ENCODE data around the gene UBE2G2. TPM values are rescaled to one million over a fixed set of nuclear protein-coding genes. Genes with fewer than 3 reads are reported as not detected.

UBE2G2 gene
- total RNA-seq, 1 donor from 2014 or later, result 78.2 TPM

DNA sequence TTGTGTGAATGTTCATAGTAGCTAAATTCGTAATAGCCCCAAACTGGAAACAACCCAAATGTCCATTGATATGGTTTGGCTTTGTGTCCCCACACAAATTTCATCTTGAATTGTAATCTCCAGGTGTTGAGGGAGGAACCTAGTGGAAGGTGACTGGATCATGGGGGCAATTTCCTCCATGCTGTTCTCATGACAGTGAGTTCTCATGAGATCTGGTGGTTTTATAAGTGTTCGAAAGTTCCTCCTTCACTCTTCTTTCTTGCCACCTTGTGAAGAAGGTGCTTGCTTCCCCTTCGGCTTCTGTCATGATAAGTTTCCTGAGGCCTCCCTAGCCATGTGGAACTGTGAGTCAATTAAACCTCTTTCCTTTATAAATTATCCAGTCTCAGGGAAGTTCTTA is 11.3 kb downstream of the UBE2G2 start:
- intact Hi-C loops (cut with micrococcal nuclease), result no loop called here
- Histone ChIP-seq H3K4me1 (peaks cover 25% of the 10 kb centered on the region), H3K4me3 (no peak overlapping the region), H3K27me3 (ENCODE audit: low read depth) (no peaks in the 10 kb centered on the region), H3K27ac (replicated peaks) (no peak overlapping the region), H3K36me3 (no peaks in the 10 kb centered on the region), H3K9me3 (replicated peaks) (no peaks in the 10 kb centered on the region)
- TF ChIP-seq CTCF (IDR thresholded peaks at IDR 0.05; ENCODE audit: borderline replicate concordance), result no peak
- no peak for DNase-seq

DNA sequence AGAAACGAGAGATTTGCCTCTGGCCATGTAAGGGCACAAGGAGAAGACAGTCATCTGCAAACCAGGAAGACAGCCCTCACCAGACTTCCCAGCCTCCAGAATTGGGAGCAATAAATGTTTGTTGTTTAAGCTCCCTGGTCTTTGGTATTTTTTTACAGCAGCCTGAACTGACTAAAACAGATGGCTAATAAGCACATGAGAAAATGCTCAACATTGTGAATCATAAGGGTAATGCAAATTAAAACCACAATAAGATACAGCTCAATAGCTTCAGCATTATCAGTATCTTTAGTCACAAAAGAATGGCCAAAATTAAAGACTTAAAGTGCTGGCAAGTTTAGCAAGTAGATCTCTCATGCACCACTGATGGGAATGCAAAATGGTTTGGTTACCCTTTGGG is 11.7 kb downstream of the UBE2G2 start:
- Histone ChIP-seq H3K9me3 (replicated peaks) (no peaks in the 10 kb centered on the region), H3K4me1 (peaks cover 25% of the 10 kb centered on the region), H3K4me3 (no peak overlapping the region), H3K27me3 (ENCODE audit: low read depth) (no peaks in the 10 kb centered on the region), H3K27ac (replicated peaks) (no peak overlapping the region), H3K36me3 (no peaks in the 10 kb centered on the region)
- no peak for DNase-seq
- TF ChIP-seq CTCF (IDR thresholded peaks at IDR 0.05; ENCODE audit: borderline replicate concordance), result no peak
- intact Hi-C loops (cut with micrococcal nuclease), result no loop called here

DNA sequence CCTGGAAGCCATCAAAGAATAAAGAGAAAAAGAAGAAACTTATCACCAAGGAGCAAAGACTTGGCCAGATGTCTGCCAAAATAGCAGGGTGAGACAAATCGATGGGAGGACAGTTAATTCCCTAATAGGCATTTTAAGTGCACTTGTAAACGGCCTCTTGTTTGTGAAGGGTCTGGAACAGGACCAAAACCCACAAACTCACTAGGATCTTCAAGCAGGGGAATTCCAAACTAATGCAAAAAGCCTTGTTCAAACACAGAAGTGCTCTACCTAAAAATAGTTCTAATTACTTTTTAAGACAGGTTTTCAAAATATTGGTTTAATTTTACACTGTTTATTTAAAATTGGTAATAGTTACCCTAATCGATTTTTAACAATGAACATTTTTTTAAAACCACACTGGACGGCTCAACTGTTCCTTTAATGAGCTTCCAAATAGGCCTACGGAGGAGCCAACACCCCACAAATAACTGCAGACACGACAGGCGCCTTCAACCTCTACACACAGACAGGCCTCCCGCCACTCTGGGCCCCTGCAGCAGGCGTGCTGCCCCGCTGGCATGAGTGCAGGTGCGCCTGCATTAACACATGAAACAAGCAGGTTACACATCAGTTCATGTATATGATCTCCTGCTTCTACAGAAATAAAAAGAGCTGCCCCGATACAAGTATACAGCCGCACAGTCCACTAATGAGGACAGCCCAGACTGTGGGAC is 15.8 kb downstream of the UBE2G2 start:
- Histone ChIP-seq H3K9me3 (replicated peaks) (no peaks in the 10 kb centered on the region), H3K27ac (replicated peaks) (no peak overlapping the region), H3K36me3 (peaks cover under 1% of the 10 kb centered on the region), H3K4me3 (no peak overlapping the region), H3K27me3 (ENCODE audit: low read depth) (no peaks in the 10 kb centered on the region), H3K4me1 (peaks cover 21% of the 10 kb centered on the region)
- intact Hi-C loops (cut with micrococcal nuclease), result no loop called here
- no peak for TF ChIP-seq CTCF (IDR thresholded peaks at IDR 0.05; ENCODE audit: borderline replicate concordance)
- DNase-seq, result no peak

- H3K4me3 ChIP-seq, result no peak overlapping the region
- no peaks in the 10 kb centered on the region for H3K27me3 ChIP-seq (ENCODE audit: low read depth)
- no peak for DNase-seq
- intact Hi-C loops (cut with micrococcal nuclease), result no loop called here
- H3K9me3 ChIP-seq (replicated peaks), result no peaks in the 10 kb centered on the region
- TF ChIP-seq CTCF (IDR thresholded peaks at IDR 0.05; ENCODE audit: borderline replicate concordance), result no peak
- peaks cover 7% of the 10 kb centered on the region for H3K36me3 ChIP-seq
- H3K27ac ChIP-seq (replicated peaks), result no peak overlapping the region
- peaks cover 31% of the 10 kb centered on the region for H3K4me1 ChIP-seq
Measured at GRCh38 chr21:44784810-44785209, 16.8 kb downstream of the UBE2G2 start.

DNA sequence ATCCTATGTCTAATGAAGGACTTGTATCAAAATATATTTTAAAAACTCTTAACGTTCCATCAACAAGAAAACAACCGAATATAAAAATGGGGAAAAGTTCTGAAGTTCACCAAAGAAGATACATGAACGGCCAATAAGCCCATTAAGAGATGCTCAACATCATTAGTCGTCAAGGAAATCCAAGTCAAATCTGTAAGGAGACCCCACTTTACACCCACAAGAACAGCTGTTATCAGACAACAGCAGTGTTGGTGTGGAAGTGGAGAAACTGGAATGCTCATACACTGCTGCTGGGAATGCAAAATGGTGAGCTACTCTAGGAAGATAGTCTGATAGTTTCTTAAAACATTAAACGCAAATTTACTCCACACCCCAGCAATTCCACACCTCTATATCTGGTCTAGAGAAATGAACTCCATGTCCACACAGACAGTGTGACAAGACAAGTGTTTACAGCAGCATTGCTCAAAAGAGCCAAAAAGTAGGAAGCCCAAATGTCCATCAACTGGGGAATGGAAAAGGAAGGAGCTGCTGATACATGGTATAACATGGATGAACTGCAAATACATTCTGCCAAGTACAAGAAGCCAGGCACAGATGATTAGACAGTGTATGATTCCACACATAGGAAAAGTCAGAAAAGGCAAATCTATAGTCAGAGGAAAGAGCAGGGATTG is 18.5 kb downstream of the UBE2G2 start:
- intact Hi-C loops (cut with micrococcal nuclease), result no loop called here
- H3K9me3 ChIP-seq (replicated peaks), result no peaks in the 10 kb centered on the region
- H3K27me3 ChIP-seq (ENCODE audit: low read depth), result no peaks in the 10 kb centered on the region
- H3K4me1 ChIP-seq, result peaks cover 38% of the 10 kb centered on the region
- H3K27ac ChIP-seq (replicated peaks), result no peak overlapping the region
- no peak for DNase-seq
- TF ChIP-seq CTCF (IDR thresholded peaks at IDR 0.05; ENCODE audit: borderline replicate concordance), result no peak
- peaks cover 8% of the 10 kb centered on the region for H3K36me3 ChIP-seq
- H3K4me3 ChIP-seq, result no peak overlapping the region

Data from left ventricle myocardium inferior (tissue), 1 donor.